B cell (primary cell): Measurements from ENCODE around the gene LGI4. TPM values are rescaled to one million over a fixed set of nuclear protein-coding genes. Genes with fewer than 3 reads are reported as not detected.

Experiments
- ATAC-seq: fragments of 200-7000 bp; cut with Tn5 transposase; one replicate; pipeline ENCODE4 v1.10.0; 2021; ENCODE audit warnings: low read depth, mild to moderate bottlenecking, moderate number of reproducible peaks, moderate library complexity
- CTCF ChIA-PET: fragments of 350-600 bp; sonication (Branson Sonifier 250); formaldehyde crosslinking; loops from one replicate; lab custom pipeline; 2021; ENCODE audit warnings: antibody characterized with exemption, inconsistent platforms; lab: Charles Lee
- POLR2A ChIA-PET: fragments of 350-600 bp; sonication (Branson Sonifier 250); formaldehyde crosslinking; loops from one replicate; lab custom pipeline; 2021; ENCODE audit warnings: antibody characterized with exemption; lab: Charles Lee
- DNase-seq: peaks from one replicate; pipeline ENCODE4 v3.0.0; 2013
- H2AFZ ChIP-seq: 2 replicates; pipeline ENCODE4 v1.6.1; 2012; ENCODE audit warnings: mild to moderate bottlenecking, low read depth, low read length; ENCODE audit not compliant: insufficient read depth, poor library complexity, severe bottlenecking
- H3K27ac ChIP-seq, 2 donors: 1 replicate in 1 of 2; 2 replicates in 1 of 2; pipeline ENCODE4 v1.5.1; 2012 to 2013; ENCODE audit warnings: low read length in 2 of 2, mild to moderate bottlenecking in 2 of 2, moderate library complexity in 1 of 2
- H3K27me3 ChIP-seq, 4 experiments: fragments of 200-600 bp in 1 of 4; sonication (generic) in 1 of 4; replicated peaks in 1 of 4; 1 replicate in 2 of 4; 2 replicates in 2 of 4; pipeline versions ENCODE4 v1.6.1 to v1.7.0; 2013 to 2016; ENCODE audit warnings: low read length in 3 of 4, mild to moderate bottlenecking in 2 of 4, mixed read lengths in 1 of 4, moderate library complexity in 1 of 4; ENCODE audit not compliant: insufficient read depth in 4 of 4, control insufficient read depth in 3 of 4; ENCODE audit errors: control extremely low read depth in 1 of 4
- H3K36me3 ChIP-seq, 2 experiments: replicated peaks in 1 of 2; 1 replicate in 1 of 2; 2 replicates in 1 of 2; pipeline versions ENCODE4 v1.6.1 to v1.7.1; 2013; ENCODE audit warnings: low read length in 1 of 2; ENCODE audit not compliant: insufficient read depth in 2 of 2, control insufficient read depth in 1 of 2; ENCODE audit errors: control extremely low read depth in 1 of 2, extremely low read depth in 1 of 2
- H3K4me1 ChIP-seq, 2 donors: fragments of 200-600 bp in 1 of 2; sonication (generic) in 1 of 2; 1 replicate in 1 of 2; 2 replicates in 1 of 2; pipeline versions ENCODE4 v1.5.1 to v1.6.1; 2013 to 2017; ENCODE audit warnings: low read length in 2 of 2; ENCODE audit not compliant: control insufficient read depth in 2 of 2, insufficient read depth in 2 of 2
- H3K4me2 ChIP-seq: replicated peaks from 2 replicates; pipeline ENCODE3; 2012; ENCODE audit warnings: mild to moderate bottlenecking, low read depth, low read length; ENCODE audit not compliant: poor library complexity, severe bottlenecking
- H3K4me3 ChIP-seq, 5 experiments: fragments of 200-600 bp in 1 of 5; sonication (generic) in 1 of 5; 1 replicate in 3 of 5; 2 replicates in 2 of 5; pipeline versions ENCODE4 v1.5.1 to v1.7.0; 2011 to 2016; ENCODE audit warnings: low read length in 4 of 5, mild to moderate bottlenecking in 4 of 5, low read depth in 2 of 5, control low read depth in 1 of 5, moderate library complexity in 1 of 5; ENCODE audit not compliant: insufficient read depth in 1 of 5; ENCODE audit errors: control extremely low read depth in 1 of 5, extremely low read depth in 1 of 5
- H3K79me2 ChIP-seq: fragments of 200-600 bp; sonication (generic); one replicate; pipeline ENCODE4 v1.6.0; 2016; ENCODE audit warnings: low read length; ENCODE audit not compliant: control insufficient read depth, insufficient read depth
- H3K9ac ChIP-seq: fragments of 200-600 bp; sonication (generic); 2 replicates; pipeline ENCODE4 v1.6.1; 2017; ENCODE audit warnings: mild to moderate bottlenecking, low read length, moderate library complexity
- H3K9me3 ChIP-seq, 3 donors: one replicate each; pipeline versions ENCODE4 v1.6.1 to v1.7.1; 2013; ENCODE audit warnings: low read length in 2 of 3; ENCODE audit not compliant: control insufficient read depth in 2 of 3, insufficient read depth in 1 of 3; ENCODE audit errors: control extremely low read depth in 1 of 3
- H4K20me1 ChIP-seq: 2 replicates; pipeline ENCODE4 v1.6.0; 2012; ENCODE audit warnings: mild to moderate bottlenecking, low read length; ENCODE audit not compliant: insufficient read depth, control insufficient read depth, poor library complexity, severe bottlenecking
- H3K27ac Mint-ChIP-seq: one replicate; pipeline ENCODE4 v1.8.0; 2021; ENCODE audit warnings: mixed read lengths
- H3K27me3 Mint-ChIP-seq: one replicate; pipeline ENCODE4 v1.8.0; 2021; ENCODE audit warnings: mixed read lengths
- H3K4me1 Mint-ChIP-seq: one replicate; pipeline ENCODE4 v1.8.0; 2021; ENCODE audit warnings: mixed read lengths
- H3K4me3 Mint-ChIP-seq: one replicate; pipeline ENCODE4 v1.8.0; 2021; ENCODE audit warnings: mixed read lengths
- H3K9me3 Mint-ChIP-seq: one replicate; pipeline ENCODE4 v1.8.0; 2022; ENCODE audit warnings: mixed read lengths; ENCODE audit not compliant: insufficient read depth
- EZH2 ChIP-seq: IDR thresholded peaks from 2 replicates; pipeline ENCODE4 v1.6.1; 2012; ENCODE audit warnings: borderline replicate concordance, low read depth, mild to moderate bottlenecking, moderate library complexity, low read length; ENCODE audit not compliant: insufficient read depth, poor library complexity, severe bottlenecking
- WGBS: methylation state at CpG from one replicate; pipeline ENCODE4 v1.1.5; 2013; ENCODE audit warnings: missing lambda C conversion rate; ENCODE audit not compliant: insufficient coverage; 5-methylcytosine and 5-hydroxymethylcytosine counted together
- intact Hi-C: fragments of 100-400 bp; cut with micrococcal nuclease; formaldehyde crosslinking; loops from one replicate; pipeline ENCODE4 v1.10.0; 2022
- polyA plus RNA-seq: library from polyadenylated mRNA; depleted of rRNA; stranded (reverse); fragments of >200 nt; gene quantifications from 2 replicates; pipeline ENCODE4 v1.2.3, GENCODE V29; 2012
- total RNA-seq, 2 donors: library from RNA; stranded (reverse); fragments of 120-200 nt in 1 of 2; gene quantifications; 1 replicate in 1 of 2; 2 replicates in 1 of 2; pipeline versions ENCODE4 v1.2.3 to v1.2.4, GENCODE V29; 2013 to 2022
- TF ChIP-seq, protein P1 (sequence below): fragments of 200-600 bp; IDR thresholded peaks from one replicate; pipeline ENCODE4 v1.8.0; 2022; ENCODE audit warnings: antibody characterized with exemption, mild to moderate bottlenecking

Gene LGI4
- total and polyA plus RNA-seq, 2 donors (not counting 1 experiment from before 2014, with no cell fraction given) = 0.40 to 0.59 TPM

DNA sequence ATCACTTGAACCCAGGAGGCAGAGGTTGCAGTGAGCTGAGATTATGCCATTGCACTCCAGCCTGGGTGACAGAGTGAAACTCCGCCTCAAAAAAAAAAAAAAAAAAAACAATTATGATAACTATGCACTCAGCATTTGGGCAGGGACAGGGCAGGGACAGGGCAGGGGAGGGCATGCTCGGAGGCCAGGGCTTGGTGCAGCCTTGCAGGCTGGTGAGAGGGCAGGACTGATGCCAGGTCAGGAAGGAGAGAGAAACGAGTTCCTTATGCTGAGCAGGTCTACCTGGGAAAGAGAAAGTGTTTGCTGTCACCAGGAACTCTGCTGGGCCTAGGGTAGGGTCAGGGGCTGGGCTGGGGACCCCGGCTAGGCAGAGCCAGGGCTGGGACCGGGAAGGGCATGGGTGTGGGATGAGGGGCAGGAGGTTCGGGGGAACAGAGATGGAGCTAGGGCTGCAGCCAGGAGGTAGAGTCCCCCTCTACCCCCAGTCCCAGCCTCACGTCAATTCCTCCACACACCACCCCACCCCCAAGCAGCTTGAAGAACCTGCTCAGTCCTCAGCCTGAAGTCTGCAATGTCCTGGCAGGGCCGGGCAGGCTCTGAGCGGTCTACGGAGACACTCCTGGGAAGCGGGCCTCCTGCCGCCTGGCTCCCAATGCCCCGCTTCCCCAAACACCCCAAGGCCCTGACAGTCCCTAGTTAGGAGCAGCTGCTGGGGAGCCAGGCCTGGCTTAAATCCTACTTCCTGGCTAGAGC, 16.4 kb downstream of the LGI4 start:
- Histone ChIP-seq H3K4me3 (no peak overlapping the region), H3K4me1 (peaks cover 7 to 10% of the 10 kb centered on the region in 2 donors), H2AFZ (no peak overlapping the region), H3K9ac (no peak overlapping the region), H4K20me1 (no peaks in the 10 kb centered on the region), H3K27ac (no peak overlapping the region), H3K9me3 (peaks cover 0 to 4% (median 0%) of the 10 kb centered on the region in 3 donors), H3K79me2 (no peaks in the 10 kb centered on the region), H3K4me2 (no peak overlapping the region), H3K36me3 (no peaks in the 10 kb centered on the region), H3K27me3 (peaks cover 0 to 15% (median 2%) of the 10 kb centered on the region in 4 experiments)
- peaks cover 3% of the 10 kb centered on the region for H3K27me3 Mint-ChIP-seq
- ChIA-PET CTCF (interaction anchor here (1.2 to 4.5 kb wide), 2 partner anchors 17 to 52 kb away, joined by 4 to 29 read pairs; partner anchors contain the start of gene LGI4), POLR2A (no interaction called here)
- DNase-seq = no peak
- 70% methylated on average over 10 of the region's 13 CpGs for WGBS
- H3K4me1 Mint-ChIP-seq = peaks cover 8% of the 10 kb centered on the region
- H3K9me3 Mint-ChIP-seq = no peaks in the 10 kb centered on the region
- intact Hi-C loops = no loop called here
- H3K27ac Mint-ChIP-seq = no peak overlapping the region
- ATAC-seq = no peak
- no peak for TF ChIP-seq EZH2
- TF ChIP-seq, protein P1, sequence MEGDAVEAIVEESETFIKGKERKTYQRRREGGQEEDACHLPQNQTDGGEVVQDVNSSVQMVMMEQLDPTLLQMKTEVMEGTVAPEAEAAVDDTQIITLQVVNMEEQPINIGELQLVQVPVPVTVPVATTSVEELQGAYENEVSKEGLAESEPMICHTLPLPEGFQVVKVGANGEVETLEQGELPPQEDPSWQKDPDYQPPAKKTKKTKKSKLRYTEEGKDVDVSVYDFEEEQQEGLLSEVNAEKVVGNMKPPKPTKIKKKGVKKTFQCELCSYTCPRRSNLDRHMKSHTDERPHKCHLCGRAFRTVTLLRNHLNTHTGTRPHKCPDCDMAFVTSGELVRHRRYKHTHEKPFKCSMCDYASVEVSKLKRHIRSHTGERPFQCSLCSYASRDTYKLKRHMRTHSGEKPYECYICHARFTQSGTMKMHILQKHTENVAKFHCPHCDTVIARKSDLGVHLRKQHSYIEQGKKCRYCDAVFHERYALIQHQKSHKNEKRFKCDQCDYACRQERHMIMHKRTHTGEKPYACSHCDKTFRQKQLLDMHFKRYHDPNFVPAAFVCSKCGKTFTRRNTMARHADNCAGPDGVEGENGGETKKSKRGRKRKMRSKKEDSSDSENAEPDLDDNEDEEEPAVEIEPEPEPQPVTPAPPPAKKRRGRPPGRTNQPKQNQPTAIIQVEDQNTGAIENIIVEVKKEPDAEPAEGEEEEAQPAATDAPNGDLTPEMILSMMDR = no peak
- no peak overlapping the region for H3K4me3 Mint-ChIP-seq

DNA sequence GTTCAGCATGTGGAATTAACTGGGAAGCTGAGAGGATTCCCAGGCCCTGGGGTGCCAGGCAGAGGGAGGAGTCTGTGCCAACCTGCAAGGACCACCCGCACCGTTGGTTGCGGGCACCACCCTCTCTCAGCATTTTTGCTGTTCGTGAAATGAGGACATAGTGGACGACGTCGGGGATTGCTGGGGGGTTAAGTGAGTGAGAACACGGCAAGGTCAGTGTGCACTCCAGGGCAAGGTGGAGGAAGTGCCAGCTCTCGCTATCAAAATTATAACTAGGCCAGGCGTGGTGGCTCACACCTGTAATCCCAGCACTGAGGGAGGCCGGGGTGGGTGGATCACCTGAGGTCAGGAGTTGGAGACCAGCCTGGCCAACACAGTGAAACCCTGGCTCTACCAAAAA, 17.1 kb downstream of the LGI4 start:
- H3K4me1 Mint-ChIP-seq = peaks cover 8% of the 10 kb centered on the region
- no peaks in the 10 kb centered on the region for H3K36me3 ChIP-seq
- no peak overlapping the region for H3K9ac ChIP-seq
- WGBS = 80% methylated on average over 11 of the region's 11 CpGs
- no peak overlapping the region for H2AFZ ChIP-seq
- H3K27ac ChIP-seq = no peak overlapping the region
- ATAC-seq (no peak), DNase-seq (no peak)
- CTCF ChIA-PET = interaction anchor here (0.9 to 4.5 kb wide), 5 partner anchors 11 to 51 kb away, joined by 3 to 31 read pairs (median 3); partner anchors contain the start of gene LGI4
- no peak overlapping the region for H3K4me3 ChIP-seq
- no peak overlapping the region for H3K27ac Mint-ChIP-seq
- no peaks in the 10 kb centered on the region for H3K9me3 Mint-ChIP-seq
- peaks cover 0 to 18% (median 2%) of the 10 kb centered on the region in 4 experiments for H3K27me3 ChIP-seq
- POLR2A ChIA-PET = no interaction called here
- H3K79me2 ChIP-seq = no peaks in the 10 kb centered on the region
- no peak overlapping the region for H3K4me2 ChIP-seq
- H3K4me3 Mint-ChIP-seq = no peak overlapping the region
- H3K4me1 ChIP-seq = peaks cover 7 to 9% of the 10 kb centered on the region in 2 donors
- H4K20me1 ChIP-seq = no peaks in the 10 kb centered on the region
- H3K9me3 ChIP-seq = peaks cover 0 to 4% (median 0%) of the 10 kb centered on the region in 3 donors
- intact Hi-C loops = no loop called here
- TF ChIP-seq EZH2 = no peak
- TF ChIP-seq, protein P1 = no peak
- peaks cover 3% of the 10 kb centered on the region for H3K27me3 Mint-ChIP-seq
